Right lobe of liver (tissue), 6 donors: Measurements from ENCODE around the gene MAVS. TPM values are rescaled to one million over a fixed set of nuclear protein-coding genes. Genes with fewer than 3 reads are reported as not detected.
A peak's percentile ranks its signal among the peaks of the same experiment; 100 is the strongest.

ENCODE experiments used
- ATAC-seq, 4 donors: fragments of 200-7000 bp; cut with Tn5 transposase; one replicate each; pipeline ENCODE4 v1.9.1; 2020; ENCODE audit warnings: mild to moderate bottlenecking in 4 of 4, moderate library complexity in 4 of 4
- DNase-seq, 3 donors: peaks; one replicate each; pipeline ENCODE4 v3.0.0-alpha.2; 2020
- H3K27ac ChIP-seq, 3 donors: fragments of 200-600 bp; one replicate each; pipeline ENCODE4 v1.8.0; 2022
- H3K27me3 ChIP-seq, 2 donors: fragments of 200-600 bp; one replicate each; pipeline ENCODE4 v1.8.0; 2022
- H3K36me3 ChIP-seq, 4 donors: fragments of 200-600 bp; sonication (generic) in 1 of 4; one replicate each; pipeline versions ENCODE4 v1.5.1 to v1.8.0; 2017 to 2022; ENCODE audit warnings: control low read depth in 1 of 4
- H3K4me1 ChIP-seq, 4 donors: fragments of 200-600 bp; sonication (generic) in 1 of 4; one replicate each; pipeline versions ENCODE4 v1.5.1 to v1.8.0; 2017 to 2022; ENCODE audit warnings: control low read depth in 1 of 4
- H3K4me3 ChIP-seq, 3 donors: fragments of 200-600 bp; one replicate each; pipeline ENCODE4 v1.8.0; 2022
- H3K9me3 ChIP-seq, 4 donors: fragments of 200-600 bp; sonication (generic) in 1 of 4; one replicate each; pipeline versions ENCODE4 v1.5.1 to v1.8.0; 2017 to 2022; ENCODE audit warnings: control low read depth in 1 of 4
- CTCF ChIP-seq, 4 donors: fragments of 200-600 bp in 3 of 4; fragments of 450-650 bp in 1 of 4; IDR thresholded peaks; one replicate each; pipeline versions ENCODE4 v1.5.1 to v1.8.0; 2016 to 2022; ENCODE audit warnings: antibody characterized with exemption in 4 of 4, mild to moderate bottlenecking in 2 of 4
- POLR2A ChIP-seq: fragments of 450-650 bp; IDR thresholded peaks from one replicate; pipeline ENCODE4 v1.6.1; 2017; ENCODE audit warnings: antibody characterized with exemption, mild to moderate bottlenecking
- WGBS: methylation state at CpG from one replicate; pipeline ENCODE4 v1.1.6; 2018; ENCODE audit warnings: low coverage, low lambda C conversion rate; ENCODE audit not compliant: insufficient coverage; ENCODE audit errors: missing lambda C conversion rate; 5-methylcytosine and 5-hydroxymethylcytosine counted together
- intact Hi-C, 2 donors: fragments of 100-400 bp; cut with DNase I; formaldehyde crosslinking; loops; one replicate each; pipeline versions ENCODE4 v1.11.2 to v1.14.1; 2022
- total RNA-seq, 6 experiments: library from RNA; depleted of rRNA in 2 of 6; stranded (reverse); fragments of >200 nt in 2 of 6; fragmentation: NEBNext Ultra II Directional in 3 of 6; extraction: Animal tissue kit (Norgen Biotek cat#: 25700) in 3 of 6; gene quantifications; one replicate each; pipeline versions ENCODE4 v1.1.0 to v1.2.4, GENCODE V29; 2016 to 2023
- donor health status: DM: no; HTN: yes; CAD: no.
- donor health status: DM: no; HTN: no; CAD: no.
- donor health status: DM: no; HTN: no; CAD: no.
- donor health status: DM: no; HTN: yes; CAD: no.
- donor health status: DM: no; HTN: yes; CAD: no.

Gene MAVS
- total RNA-seq, 6 experiments from 2014 or later: 10.1 to 20.4 (median 17.0) TPM

DNA sequence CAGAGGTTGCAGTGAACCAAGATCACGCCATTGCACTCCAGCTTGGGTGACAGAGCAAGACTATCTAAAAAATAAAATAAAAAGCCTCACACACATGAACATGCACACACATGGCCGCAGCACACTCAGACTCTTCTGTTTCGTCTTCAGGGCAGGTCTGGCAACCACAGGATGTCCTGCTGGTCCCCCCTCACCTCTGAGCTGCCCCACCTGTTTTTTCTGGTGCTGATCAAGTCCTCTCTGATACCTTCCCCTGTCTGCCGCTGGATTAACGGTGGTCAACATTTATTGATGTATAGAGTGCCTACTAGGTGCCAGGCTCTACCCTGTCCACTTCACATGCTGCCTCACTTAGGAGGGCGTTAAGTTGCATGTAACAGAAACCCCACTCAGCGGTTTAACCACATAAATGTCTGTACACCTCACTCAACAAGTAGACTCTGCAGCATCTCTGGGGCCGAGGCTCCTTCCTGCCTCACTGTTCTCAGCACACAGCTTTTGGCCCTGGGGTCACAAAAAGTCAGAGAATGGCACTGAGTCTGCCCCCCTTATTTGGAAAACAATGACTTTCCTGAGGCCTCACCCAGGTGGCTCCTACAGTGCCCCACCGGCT is 30.8 kb upstream of the MAVS start:
- H3K4me3 ChIP-seq: no peak overlapping the region
- ATAC-seq: no peak
- intact Hi-C loops: no loop called here
- H3K4me1 ChIP-seq: peaks cover 0 to 19% (median 10%) of the 10 kb centered on the region in 4 donors
- H3K27me3 ChIP-seq: no peaks in the 10 kb centered on the region
- no peak overlapping the region for H3K27ac ChIP-seq
- WGBS: 65% methylated on average over 3 of the region's 9 CpGs
- DNase-seq: no peak
- H3K9me3 ChIP-seq: no peaks in the 10 kb centered on the region
- H3K36me3 ChIP-seq: no peaks in the 10 kb centered on the region
- TF ChIP-seq POLR2A: no peak
- no peak for TF ChIP-seq CTCF (IDR thresholded peaks at IDR 0.05)

DNA sequence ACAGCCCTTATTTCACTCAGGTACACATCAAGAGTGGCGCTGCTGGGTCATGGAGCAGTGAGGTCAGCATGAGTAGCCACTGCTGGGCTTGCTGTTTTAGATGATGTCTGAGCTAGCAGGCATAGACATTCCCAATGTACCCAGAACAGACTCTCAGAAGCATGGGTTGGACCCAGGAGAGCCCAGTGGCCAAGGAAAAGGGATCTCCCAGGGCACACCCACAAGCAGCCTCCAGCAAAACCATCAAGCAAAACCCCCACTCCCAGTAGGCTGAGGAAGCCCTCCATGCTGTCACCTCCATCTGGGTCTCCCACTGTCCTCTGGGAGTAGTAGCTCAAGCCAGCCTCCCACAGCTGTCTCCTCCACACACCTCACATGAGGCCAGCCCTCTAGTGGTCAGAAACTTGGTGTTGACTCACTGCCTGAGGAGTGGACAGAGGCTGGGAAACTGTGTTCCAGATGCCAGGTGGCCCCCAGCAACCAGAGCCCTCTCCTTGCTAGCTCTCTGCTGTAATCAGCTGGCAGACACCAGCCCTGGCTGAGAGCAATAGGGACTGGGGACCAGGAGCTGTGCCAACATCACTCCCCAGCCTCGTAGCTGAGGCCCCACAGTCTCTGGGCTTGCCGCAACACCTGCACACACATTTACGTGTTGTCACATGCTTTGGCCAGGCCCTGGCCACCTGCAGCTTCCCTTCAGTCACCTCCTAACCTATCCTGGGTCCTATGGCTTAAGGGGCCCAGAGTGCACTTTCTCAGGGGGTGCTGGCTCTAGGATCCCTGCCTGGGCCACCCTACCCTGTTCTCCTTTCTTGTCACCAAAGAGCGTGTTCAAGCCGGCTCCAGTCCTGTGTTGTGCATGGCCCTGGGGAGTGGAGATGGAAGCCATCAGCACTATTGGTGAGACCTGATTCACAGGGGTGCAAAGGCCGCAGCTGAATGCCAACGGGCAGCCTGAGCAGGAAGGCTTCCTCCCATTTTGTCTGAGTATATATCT is 28.2 kb upstream of the MAVS start:
- peak overlapping the region; percentile 8 to 47 (median 28) for H3K27ac ChIP-seq
- H3K4me1 ChIP-seq: peaks cover 0 to 9% (median 7%) of the 10 kb centered on the region in 4 donors
- intact Hi-C loops: no loop called here
- TF ChIP-seq CTCF (IDR thresholded peaks at IDR 0.05) (peak; percentile 63 to 75 (median 66)), POLR2A (no peak)
- no peaks in the 10 kb centered on the region for H3K27me3 ChIP-seq
- peak; percentile 68 to 82 (median 76) for DNase-seq
- H3K4me3 ChIP-seq: no peak overlapping the region
- peaks cover 0 to 15% (median 4%) of the 10 kb centered on the region in 4 donors for H3K36me3 ChIP-seq
- WGBS: 72% methylated on average over 5 of the region's 8 CpGs
- ATAC-seq: peak; percentile 50 to 68 (median 65)
- H3K9me3 ChIP-seq: no peaks in the 10 kb centered on the region

- no peak for DNase-seq
- Histone ChIP-seq H3K27ac (peak overlapping the region; percentile 97 to 100 (median 99)), H3K27me3 (no peaks in the 10 kb centered on the region), H3K9me3 (no peaks in the 10 kb centered on the region), H3K4me3 (peak overlapping the region; percentile 63 to 81 (median 64)), H3K4me1 (peaks cover 0 to 9% (median 7%) of the 10 kb centered on the region in 4 donors), H3K36me3 (peaks cover 0 to 25% (median 4%) of the 10 kb centered on the region in 4 donors)
- intact Hi-C loops: loop anchor here (5.0 kb wide), 1 partner anchor 32 kb away; the partner anchor contains the start of gene CENPB (in 2 of the 2)
- TF ChIP-seq CTCF (IDR thresholded peaks at IDR 0.05) (no peak), POLR2A (no peak)
- WGBS: 50% methylated on average over 14 of the region's 20 CpGs
- no peak for ATAC-seq
Measured at GRCh38 chr20:3819411-3820047, 27.1 kb upstream of the MAVS start.
